ENCODE measurements around the gene B3GNT5. TPM values are rescaled to one million over a fixed set of nuclear protein-coding genes. Genes with fewer than 3 reads are reported as not detected.

Gene B3GNT5
- total and polyA plus RNA-seq, 2 of the 8 experiments (the other 6 are each of a cell fraction or from before 2014, with no cell fraction given) = 2.4 to 9.7 TPM

- TF ChIP-seq RNF2 (IDR thresholded peaks at IDR 0.05; ENCODE audit: borderline replicate concordance, low read depth, low read length, missing control alignments, poor library complexity, severe bottlenecking) (no peak), JUND (IDR thresholded peaks at IDR 0.05; ENCODE audit: low read length) (no peak), SP1 (IDR thresholded peaks at IDR 0.05; ENCODE audit: low read depth, low read length) (no peak), YY1 (IDR thresholded peaks at IDR 0.05; ENCODE audit: low read depth, low read length) (no peak)
These were observed 32.3 kb downstream of the B3GNT5 start (continued) for GRCh38 chr3:183285318-183285717.

Measured in H1 (cell line).